ENCODE results near the gene GLTPD2.
A peak's percentile ranks its signal among the peaks of the same experiment; 100 is the strongest.

GLTPD2 gene

DNA sequence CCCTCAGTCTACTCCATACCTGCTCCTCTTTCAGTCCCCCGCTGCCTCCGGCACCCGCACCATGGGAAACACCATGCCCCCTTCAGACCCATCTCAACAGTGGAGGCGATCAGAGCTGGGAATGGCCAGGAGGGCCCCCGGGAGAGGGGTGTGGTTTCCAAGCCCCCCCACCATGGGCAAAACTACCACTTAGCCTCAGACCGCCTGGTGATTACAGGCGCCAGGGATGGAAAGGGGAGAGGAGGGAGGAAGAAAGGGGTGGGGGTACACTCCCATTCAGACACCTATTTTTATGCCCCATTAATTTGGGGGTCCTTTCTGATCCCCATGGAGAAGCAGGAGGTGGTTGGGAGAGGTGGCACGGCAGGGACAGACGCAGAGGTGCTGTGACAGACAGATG is 13.5 kb downstream of the GLTPD2 start, which contains the start of gene C17orf114:
Gene C17orf114 (minus strand): TSS at position 101 of the 400 bp plus-strand sequence.
- no peak for TF ChIP-seq CTCF (IDR thresholded peaks at IDR 0.05; ENCODE audit: low read depth, low read length)
- no peak for DNase-seq (ENCODE audit: low read depth in 2 of 2)
- H3K4me3 ChIP-seq (replicated peaks in 1 of 2; ENCODE audit: low read depth in 2 of 2, low read length in 2 of 2), result no peak within 1 kb of the TSS

- peak in 1 of 2 donors; percentile 25 for DNase-seq (ENCODE audit: low read depth in 2 of 2)
- TF ChIP-seq CTCF (IDR thresholded peaks at IDR 0.05; ENCODE audit: low read depth, low read length), result no peak
- peak overlapping the region; percentile 50 to 69 for H3K4me3 ChIP-seq (replicated peaks in 1 of 2; ENCODE audit: low read depth in 2 of 2, low read length in 2 of 2)
Measured at GRCh38 chr17:4806456-4806776, 17.7 kb downstream of the GLTPD2 start.

- peak within 1 kb of the TSS; percentile 74 to 75 for H3K4me3 ChIP-seq (replicated peaks in 1 of 2; ENCODE audit: low read depth in 2 of 2, low read length in 2 of 2)
- no peak for TF ChIP-seq CTCF (IDR thresholded peaks at IDR 0.05; ENCODE audit: low read depth, low read length)
- peak; percentile 67 to 80 for DNase-seq (ENCODE audit: low read depth in 2 of 2)
Measured at GRCh38 chr17:4806777-4807604, 18.2 kb downstream of the GLTPD2 start, which contains the start of gene PLD2. Gene PLD2, plus strand, starts transcription at chr17:4807152. Its CDS starts 621 bp downstream, at chr17:4807773.

- no peak for DNase-seq (ENCODE audit: low read depth in 2 of 2)
- TF ChIP-seq CTCF (IDR thresholded peaks at IDR 0.05; ENCODE audit: low read depth, low read length), result no peak
- peak overlapping the region; percentile 74 to 75 for H3K4me3 ChIP-seq (replicated peaks in 1 of 2; ENCODE audit: low read depth in 2 of 2, low read length in 2 of 2)
Measured at GRCh38 chr17:4807605-4808377, 19.0 kb downstream of the GLTPD2 start.

DNA sequence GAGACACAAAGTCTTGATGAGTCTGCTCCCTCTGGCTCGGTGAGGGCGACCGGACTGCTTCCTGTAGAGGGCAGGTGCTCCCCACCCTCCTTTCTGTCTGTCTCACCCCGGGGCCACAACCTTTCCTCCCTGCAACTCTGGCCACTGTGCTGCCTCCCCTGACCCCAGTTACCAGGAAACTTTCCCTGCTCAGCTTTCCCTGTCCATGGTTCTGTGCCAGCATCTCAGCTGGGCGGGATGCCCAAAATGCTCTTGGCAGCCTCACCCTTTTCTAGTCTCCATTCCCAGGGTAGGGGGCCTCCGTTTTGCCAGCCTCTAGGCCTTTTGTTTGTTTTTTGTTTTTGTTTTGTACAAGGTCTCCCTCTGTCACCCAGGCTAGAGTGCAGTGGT is 19.6 kb downstream of the GLTPD2 start:
- peak in 1 of 2 donors; percentile 63 for DNase-seq (ENCODE audit: low read depth in 2 of 2)
- TF ChIP-seq CTCF (IDR thresholded peaks at IDR 0.05; ENCODE audit: low read depth, low read length), result no peak
- no peak overlapping the region for H3K4me3 ChIP-seq (replicated peaks in 1 of 2; ENCODE audit: low read depth in 2 of 2, low read length in 2 of 2)

GRCh38 chr17:4810696-4811290 is 22.0 kb downstream of the GLTPD2 start:
- no peak for DNase-seq (ENCODE audit: low read depth in 2 of 2)
- H3K4me3 ChIP-seq (replicated peaks in 1 of 2; ENCODE audit: low read depth in 2 of 2, low read length in 2 of 2), result no peak overlapping the region
- TF ChIP-seq CTCF (IDR thresholded peaks at IDR 0.05; ENCODE audit: low read depth, low read length), result no peak

Data from cardiac fibroblast (primary cell).